Gastrocnemius medialis (tissue), 4 donors: ENCODE measurements around the gene C11orf21. TPM values are rescaled to one million over a fixed set of nuclear protein-coding genes. Genes with fewer than 3 reads are reported as not detected.
A peak's percentile ranks its signal among the peaks of the same experiment; 100 is the strongest.

ENCODE experiments used
- ATAC-seq, 2 donors: fragments of 150-250 bp; one replicate each; pipeline ENCODE4 v1.9.1; 2016
- DNase-seq, 2 donors: peaks; one replicate each; pipeline ENCODE4 v3.0.0-alpha.2; 2019
- H3K27ac ChIP-seq, 4 donors: fragments of 200-600 bp; sonication (generic); 1 replicate in 1 of 4; 2 replicates in 3 of 4; pipeline ENCODE4 v1.5.1; 2016 to 2018; ENCODE audit warnings: mild to moderate bottlenecking in 2 of 4, moderate library complexity in 1 of 4
- H3K27me3 ChIP-seq, 3 donors: fragments of 200-600 bp; sonication (generic) in 2 of 3; 1 replicate in 1 of 3; 2 replicates in 2 of 3; pipeline versions ENCODE4 v1.5.1 to v1.6.0; 2016 to 2019; ENCODE audit warnings: mild to moderate bottlenecking in 1 of 3, moderate library complexity in 1 of 3
- H3K36me3 ChIP-seq, 2 donors: fragments of 200-600 bp; sonication (generic) in 1 of 2; one replicate each; pipeline ENCODE4 v1.5.1; 2017 to 2018
- H3K4me1 ChIP-seq, 2 donors: fragments of 200-600 bp; sonication (generic) in 1 of 2; one replicate each; pipeline ENCODE4 v1.5.1; 2016 to 2017; ENCODE audit warnings: mild to moderate bottlenecking in 2 of 2
- H3K4me3 ChIP-seq, 4 donors: fragments of 200-600 bp; sonication (generic) in 3 of 4; 1 replicate in 1 of 4; 2 replicates in 3 of 4; pipeline ENCODE4 v1.5.1; 2016 to 2019; ENCODE audit warnings: mild to moderate bottlenecking in 2 of 4
- H3K9me3 ChIP-seq, 3 donors: fragments of 200-600 bp; sonication (generic) in 2 of 3; 1 replicate in 1 of 3; 2 replicates in 2 of 3; pipeline ENCODE4 v1.5.1; 2016 to 2019
- POLR2A ChIP-seq, 2 donors: fragments of 450-650 bp; IDR thresholded peaks; one replicate each; pipeline ENCODE4 v1.6.1; 2017; ENCODE audit warnings: antibody characterized with exemption in 2 of 2, mild to moderate bottlenecking in 2 of 2, moderate library complexity in 2 of 2
- in situ Hi-C, 4 donors: fragments of 200-750 bp; cut with MboI; loops; one replicate each; pipeline versions ENCODE4 v1.15.0 to v1.8.0; 2017; ENCODE audit warnings: low sequenced_read_pairs in 4 of 4
- intact Hi-C: fragments of 100-400 bp; cut with DNase I; formaldehyde crosslinking; loops from one replicate; pipeline ENCODE4 v1.15.1; 2023; ENCODE audit warnings: low total_unique reads
- total RNA-seq, 4 donors: library from RNA; depleted of rRNA; stranded (reverse); fragments of >200 nt; gene quantifications; one replicate each; pipeline versions ENCODE4 v1.1.0 to v1.2.3, GENCODE V29; 2016
- TF ChIP-seq, protein P1 (sequence below), 5 experiments: fragments of 450-650 bp in 3 of 5; fragments of 200-600 bp in 2 of 5; sonication (generic) in 2 of 5; IDR thresholded peaks in 4 of 5; conservative IDR thresholded peaks in 1 of 5; 1 replicate in 4 of 5; 2 replicates in 1 of 5; pipeline ENCODE4 v1.5.1; 2016 to 2019; ENCODE audit warnings: antibody characterized with exemption in 5 of 5, mild to moderate bottlenecking in 3 of 5, moderate library complexity in 3 of 5

The C11orf21 gene
- total RNA-seq: under 1 TPM in 1 of 4 donors, not detected in 3; 0.10 TPM

DNA sequence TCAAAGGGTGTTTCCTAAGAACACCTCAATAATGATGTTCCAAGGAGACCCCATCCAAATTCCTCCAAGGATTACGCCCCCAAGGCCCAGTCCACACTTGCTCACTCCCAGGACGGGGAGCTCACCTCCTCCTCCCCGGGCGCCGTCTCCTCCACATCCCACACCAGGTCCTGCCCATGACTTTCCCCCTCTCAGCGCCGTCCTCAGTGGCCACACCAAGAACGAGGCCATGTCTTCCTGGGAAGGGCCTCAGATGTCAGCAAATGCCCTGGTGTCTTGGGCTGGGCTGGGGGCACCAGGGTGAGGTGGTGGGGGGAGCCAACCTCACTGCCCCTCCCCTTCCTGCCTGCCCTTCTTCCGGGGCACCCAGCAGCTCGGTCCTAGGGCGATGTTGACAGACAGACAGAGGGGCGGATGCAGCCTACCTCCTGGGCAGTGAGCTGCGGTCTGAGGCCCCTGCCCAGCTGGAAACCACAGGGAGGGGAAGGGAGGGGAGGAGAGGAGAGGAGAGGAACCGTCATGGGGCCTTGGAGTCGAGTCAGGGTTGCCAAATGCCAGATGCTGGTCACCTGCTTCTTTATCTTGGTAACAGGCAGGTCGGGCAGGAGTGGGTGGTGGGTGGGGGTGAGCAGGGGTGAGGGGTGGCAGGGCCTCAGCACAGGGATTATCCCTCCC, at the start of gene C11orf21, which contains the start of gene TSPAN32:
TSS of gene C11orf21 (minus strand) at position 288 of the 675 bp plus-strand sequence. CDS start at position 178, 110 bp downstream.
TSS of gene TSPAN32 (plus strand) at position 383 of the 675 bp plus-strand sequence. CDS start at position 520, 137 bp downstream.
- Histone ChIP-seq H3K4me1 (peaks cover 0 to 7% of the 10 kb centered on the region in 2 donors), H3K9me3 (no peaks in the 10 kb centered on the region), H3K36me3 (no peaks in the 10 kb centered on the region), H3K4me3 (peak within 1 kb of the TSS in 1 of 4 donors; percentile 13), H3K27ac (no peak within 1 kb of the TSS), H3K27me3 (peaks cover 0 to 4% (median 0%) of the 10 kb centered on the region in 3 donors)
- no peak for TF ChIP-seq POLR2A (IDR thresholded peaks at IDR 0.05)
- DNase-seq (peak in 1 of 2 donors; percentile 28), ATAC-seq (no peak)
- in situ Hi-C loops (no loop called here), intact Hi-C loops (loop anchor here (10.0 kb wide), 3 partner anchors 107 to 593 kb away; no protein-coding TSS in a partner anchor)

DNA sequence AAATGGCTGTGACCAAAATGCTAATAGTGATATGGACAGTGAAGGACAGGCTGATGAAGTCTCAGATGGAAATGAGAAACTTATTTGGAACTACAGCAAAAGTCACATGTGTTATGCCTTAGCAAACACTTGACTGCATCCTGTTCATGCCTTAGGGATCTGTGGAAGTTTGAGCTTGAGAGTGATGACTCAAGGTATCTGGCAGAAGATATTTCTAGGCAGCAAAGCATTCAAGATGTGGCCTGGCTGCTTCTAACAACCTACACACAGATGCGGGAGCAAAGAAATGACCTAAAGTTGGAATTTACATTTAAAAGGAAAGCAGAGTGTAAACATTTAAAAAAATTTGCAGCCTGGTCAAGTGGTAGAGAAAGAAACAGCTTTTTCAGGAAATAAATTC, 47.3 kb upstream of the C11orf21 start:
- intact Hi-C loops (no loop called here), in situ Hi-C loops (no loop called here)
- H3K9me3 ChIP-seq: no peaks in the 10 kb centered on the region
- no peak overlapping the region for H3K27ac ChIP-seq
- H3K4me1 ChIP-seq: no peaks in the 10 kb centered on the region
- H3K4me3 ChIP-seq: no peak overlapping the region
- DNase-seq: no peak
- ATAC-seq: no peak
- TF ChIP-seq, protein P1, sequence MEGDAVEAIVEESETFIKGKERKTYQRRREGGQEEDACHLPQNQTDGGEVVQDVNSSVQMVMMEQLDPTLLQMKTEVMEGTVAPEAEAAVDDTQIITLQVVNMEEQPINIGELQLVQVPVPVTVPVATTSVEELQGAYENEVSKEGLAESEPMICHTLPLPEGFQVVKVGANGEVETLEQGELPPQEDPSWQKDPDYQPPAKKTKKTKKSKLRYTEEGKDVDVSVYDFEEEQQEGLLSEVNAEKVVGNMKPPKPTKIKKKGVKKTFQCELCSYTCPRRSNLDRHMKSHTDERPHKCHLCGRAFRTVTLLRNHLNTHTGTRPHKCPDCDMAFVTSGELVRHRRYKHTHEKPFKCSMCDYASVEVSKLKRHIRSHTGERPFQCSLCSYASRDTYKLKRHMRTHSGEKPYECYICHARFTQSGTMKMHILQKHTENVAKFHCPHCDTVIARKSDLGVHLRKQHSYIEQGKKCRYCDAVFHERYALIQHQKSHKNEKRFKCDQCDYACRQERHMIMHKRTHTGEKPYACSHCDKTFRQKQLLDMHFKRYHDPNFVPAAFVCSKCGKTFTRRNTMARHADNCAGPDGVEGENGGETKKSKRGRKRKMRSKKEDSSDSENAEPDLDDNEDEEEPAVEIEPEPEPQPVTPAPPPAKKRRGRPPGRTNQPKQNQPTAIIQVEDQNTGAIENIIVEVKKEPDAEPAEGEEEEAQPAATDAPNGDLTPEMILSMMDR (IDR thresholded peaks at IDR 0.05 in 4 of 5, conservative IDR thresholded peaks at IDR 0.05 in 1 of 5): no peak
- TF ChIP-seq POLR2A (IDR thresholded peaks at IDR 0.05): no peak
- no peaks in the 10 kb centered on the region for H3K27me3 ChIP-seq
- no peaks in the 10 kb centered on the region for H3K36me3 ChIP-seq

DNA sequence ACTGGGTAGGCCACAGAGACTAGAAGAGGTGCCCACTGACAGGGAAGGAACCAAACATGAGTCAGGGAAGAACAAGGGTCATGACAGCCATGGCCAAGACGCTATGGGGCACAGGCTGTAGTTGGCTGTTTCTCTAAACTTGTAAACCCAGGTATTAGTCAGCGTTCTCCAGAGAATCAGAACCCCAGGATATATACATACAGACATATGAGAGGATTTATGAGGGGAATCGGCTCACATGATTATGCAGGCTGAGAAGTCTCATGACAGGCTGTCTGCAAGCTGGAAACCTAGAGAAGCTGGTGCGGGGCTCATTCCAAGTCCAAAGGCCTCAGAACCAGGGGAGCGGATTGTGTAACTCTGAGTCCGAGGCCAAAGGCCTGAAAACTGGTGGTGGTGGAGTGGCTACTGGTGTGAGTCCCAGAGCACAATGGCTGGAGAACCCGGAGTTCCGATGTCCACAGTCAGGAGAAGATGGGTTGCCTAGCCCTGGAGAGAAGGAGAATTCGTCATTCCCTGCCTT, 45.7 kb upstream of the C11orf21 start:
- no peaks in the 10 kb centered on the region for H3K36me3 ChIP-seq
- H3K27me3 ChIP-seq: no peaks in the 10 kb centered on the region
- no peaks in the 10 kb centered on the region for H3K9me3 ChIP-seq
- no peaks in the 10 kb centered on the region for H3K4me1 ChIP-seq
- intact Hi-C loops (no loop called here), in situ Hi-C loops (no loop called here)
- TF ChIP-seq POLR2A (IDR thresholded peaks at IDR 0.05): no peak
- TF ChIP-seq, protein P1 (IDR thresholded peaks at IDR 0.05 in 4 of 5, conservative IDR thresholded peaks at IDR 0.05 in 1 of 5): no peak
- H3K4me3 ChIP-seq: no peak overlapping the region
- no peak for ATAC-seq
- H3K27ac ChIP-seq: no peak overlapping the region
- no peak for DNase-seq

DNA sequence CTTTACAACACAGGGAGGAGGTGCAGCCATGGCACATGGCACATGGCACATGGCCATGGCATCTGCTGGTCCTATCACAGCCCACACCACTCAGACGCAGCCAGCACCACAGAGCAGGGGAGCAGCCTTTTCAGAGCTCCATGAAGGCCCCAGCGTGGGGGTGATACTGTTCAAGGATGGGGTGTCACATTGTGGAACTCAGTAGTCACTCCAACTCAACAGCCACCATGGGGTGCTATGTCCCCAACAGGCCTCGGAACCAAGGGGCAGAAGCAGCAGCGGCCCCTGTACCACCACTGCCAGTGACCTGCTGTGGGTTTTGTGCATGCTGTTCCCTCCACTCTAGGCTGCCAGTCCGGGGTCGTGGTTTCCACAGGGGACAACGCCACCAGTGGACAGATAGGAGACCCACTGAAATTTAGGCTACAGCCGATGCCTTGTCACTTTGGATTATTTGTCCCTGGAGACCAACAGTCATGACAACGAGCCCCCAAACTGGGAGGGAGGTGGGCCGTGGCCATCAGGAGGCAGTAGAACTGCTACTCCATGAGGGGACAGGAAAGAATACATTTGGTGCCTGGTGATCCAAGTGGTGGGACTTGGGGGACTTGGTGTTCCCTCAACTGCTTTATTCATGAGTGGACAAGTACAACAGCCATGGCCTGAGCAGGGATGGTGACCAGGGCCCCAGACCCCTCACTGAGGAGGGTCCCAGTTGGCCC, 45.0 kb upstream of the C11orf21 start:
- DNase-seq (no peak), ATAC-seq (no peak)
- Histone ChIP-seq H3K4me1 (no peaks in the 10 kb centered on the region), H3K27ac (no peak overlapping the region), H3K27me3 (no peaks in the 10 kb centered on the region), H3K36me3 (no peaks in the 10 kb centered on the region), H3K4me3 (no peak overlapping the region), H3K9me3 (no peaks in the 10 kb centered on the region)
- TF ChIP-seq, protein P1 (IDR thresholded peaks at IDR 0.05 in 4 of 5, conservative IDR thresholded peaks at IDR 0.05 in 1 of 5): no peak
- no peak for TF ChIP-seq POLR2A (IDR thresholded peaks at IDR 0.05)
- in situ Hi-C loops (no loop called here), intact Hi-C loops (no loop called here)

DNA sequence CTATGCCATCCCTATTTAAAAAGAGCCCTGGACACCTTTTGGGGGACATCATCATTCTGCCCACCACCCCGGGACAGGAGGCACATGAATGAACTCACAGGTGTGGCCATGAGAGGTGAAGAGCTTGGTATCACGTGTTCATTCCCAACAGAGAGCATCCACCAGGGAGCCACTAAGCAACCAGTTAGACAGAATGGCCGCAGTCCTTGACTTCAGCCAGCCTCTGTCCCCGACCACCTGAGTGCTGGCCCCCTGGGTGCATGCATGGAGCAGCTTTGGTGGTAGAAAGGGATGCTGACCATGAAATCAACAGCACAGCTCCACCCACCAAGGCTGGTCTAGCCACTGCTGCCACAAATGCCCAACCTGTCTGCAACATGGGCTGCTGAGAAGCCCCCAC, 44.3 kb upstream of the C11orf21 start:
- Histone ChIP-seq H3K27me3 (no peaks in the 10 kb centered on the region), H3K4me3 (no peak overlapping the region), H3K27ac (no peak overlapping the region), H3K4me1 (no peaks in the 10 kb centered on the region), H3K36me3 (no peaks in the 10 kb centered on the region), H3K9me3 (no peaks in the 10 kb centered on the region)
- DNase-seq: no peak
- TF ChIP-seq POLR2A (IDR thresholded peaks at IDR 0.05): no peak
- TF ChIP-seq, protein P1 (IDR thresholded peaks at IDR 0.05 in 4 of 5, conservative IDR thresholded peaks at IDR 0.05 in 1 of 5): no peak
- no peak for ATAC-seq
- in situ Hi-C loops: no loop called here
- intact Hi-C loops: no loop called here
